Measurements from ENCODE around the gene CPEB4. TPM values are rescaled to one million over a fixed set of nuclear protein-coding genes. Genes with fewer than 3 reads are reported as not detected.
A peak's percentile ranks its signal among the peaks of the same experiment; 100 is the strongest.

CPEB4 gene
- total RNA-seq, 1 donor from 2014 or later, result 37.4 TPM

- no peak overlapping the region for H3K4me3 ChIP-seq
- peak in 2 of 3 experiments; percentile 19 to 29 for TF ChIP-seq CTCF (IDR thresholded peaks at IDR 0.05)
- no peaks in the 10 kb centered on the region for H3K9me3 ChIP-seq
- H3K36me3 ChIP-seq, result no peaks in the 10 kb centered on the region
- H3K27ac ChIP-seq, result peak overlapping the region; percentile 71 to 81
- peaks cover 11 to 59% of the 10 kb centered on the region in 2 donors for H3K4me1 ChIP-seq
- no peak for DNase-seq (ENCODE audit: low spot score in 2 of 2)
- intact Hi-C loops (cut with DNase I), result loop anchor here (5.0 to 10.0 kb wide), 2 partner anchors 308 to 451 kb away; partner anchors contain the start of gene BOD1
- H3K27me3 ChIP-seq, result no peaks in the 10 kb centered on the region
Measured at GRCh38 chr5:173925449-173926071, 37.4 kb downstream of the CPEB4 start.

- Histone ChIP-seq H3K4me1 (peaks cover 11 to 51% of the 10 kb centered on the region in 2 donors), H3K4me3 (no peak overlapping the region), H3K27me3 (no peaks in the 10 kb centered on the region), H3K9me3 (no peaks in the 10 kb centered on the region), H3K36me3 (no peaks in the 10 kb centered on the region), H3K27ac (peak overlapping the region; percentile 22 to 81)
- no peak for TF ChIP-seq CTCF (IDR thresholded peaks at IDR 0.05)
- DNase-seq (ENCODE audit: low spot score in 2 of 2), result peak; percentile 16 to 72
- intact Hi-C loops (cut with DNase I), result loop anchor here (5.0 to 10.0 kb wide), 2 partner anchors 309 to 452 kb away; partner anchors contain the start of gene BOD1
Measured at GRCh38 chr5:173926359-173926758, 38.2 kb downstream of the CPEB4 start.

- no peak overlapping the region for H3K27ac ChIP-seq
- intact Hi-C loops (cut with DNase I), result loop anchor here (5.0 to 10.0 kb wide), 2 partner anchors 312 to 454 kb away; partner anchors contain the start of gene BOD1
Measured at GRCh38 chr5:173928871-173929574, 40.9 kb downstream of the CPEB4 start.

GRCh38 chr5:173932695-173933139 is 44.6 kb downstream of the CPEB4 start:
- H3K4me3 ChIP-seq, result no peak overlapping the region
- intact Hi-C loops (cut with DNase I), result no loop called here
- no peak overlapping the region for H3K27ac ChIP-seq
- H3K27me3 ChIP-seq, result no peaks in the 10 kb centered on the region
- TF ChIP-seq CTCF (IDR thresholded peaks at IDR 0.05), result no peak
- H3K9me3 ChIP-seq, result no peaks in the 10 kb centered on the region
- no peaks in the 10 kb centered on the region for H3K36me3 ChIP-seq
- H3K4me1 ChIP-seq, result no peaks in the 10 kb centered on the region
- no peak for DNase-seq (ENCODE audit: low spot score in 2 of 2)

More at GRCh38 chr5:173928871-173929574, 40.9 kb downstream of the CPEB4 start:
- DNase-seq (ENCODE audit: low spot score in 2 of 2), result no peak
- H3K27me3 ChIP-seq, result no peaks in the 10 kb centered on the region
- no peaks in the 10 kb centered on the region for H3K9me3 ChIP-seq
- no peaks in the 10 kb centered on the region for H3K36me3 ChIP-seq
- peaks cover 11 to 30% of the 10 kb centered on the region in 2 donors for H3K4me1 ChIP-seq
- no peak overlapping the region for H3K4me3 ChIP-seq
- TF ChIP-seq CTCF (IDR thresholded peaks at IDR 0.05), result no peak

GRCh38 chr5:173933901-173934300 is 45.8 kb downstream of the CPEB4 start:
- intact Hi-C loops (cut with DNase I), result no loop called here
- no peaks in the 10 kb centered on the region for H3K27me3 ChIP-seq

More at GRCh38 chr5:173933901-173934300, 45.8 kb downstream of the CPEB4 start:
- DNase-seq (ENCODE audit: low spot score in 2 of 2), result no peak
- Histone ChIP-seq H3K4me1 (no peaks in the 10 kb centered on the region), H3K36me3 (no peaks in the 10 kb centered on the region), H3K4me3 (no peak overlapping the region), H3K27ac (no peak overlapping the region), H3K9me3 (no peaks in the 10 kb centered on the region)
- TF ChIP-seq CTCF (IDR thresholded peaks at IDR 0.05), result no peak

All from ascending aorta (tissue), 2 donors.